ENCODE measurements around the gene RPL22.

The RPL22 gene

DNA sequence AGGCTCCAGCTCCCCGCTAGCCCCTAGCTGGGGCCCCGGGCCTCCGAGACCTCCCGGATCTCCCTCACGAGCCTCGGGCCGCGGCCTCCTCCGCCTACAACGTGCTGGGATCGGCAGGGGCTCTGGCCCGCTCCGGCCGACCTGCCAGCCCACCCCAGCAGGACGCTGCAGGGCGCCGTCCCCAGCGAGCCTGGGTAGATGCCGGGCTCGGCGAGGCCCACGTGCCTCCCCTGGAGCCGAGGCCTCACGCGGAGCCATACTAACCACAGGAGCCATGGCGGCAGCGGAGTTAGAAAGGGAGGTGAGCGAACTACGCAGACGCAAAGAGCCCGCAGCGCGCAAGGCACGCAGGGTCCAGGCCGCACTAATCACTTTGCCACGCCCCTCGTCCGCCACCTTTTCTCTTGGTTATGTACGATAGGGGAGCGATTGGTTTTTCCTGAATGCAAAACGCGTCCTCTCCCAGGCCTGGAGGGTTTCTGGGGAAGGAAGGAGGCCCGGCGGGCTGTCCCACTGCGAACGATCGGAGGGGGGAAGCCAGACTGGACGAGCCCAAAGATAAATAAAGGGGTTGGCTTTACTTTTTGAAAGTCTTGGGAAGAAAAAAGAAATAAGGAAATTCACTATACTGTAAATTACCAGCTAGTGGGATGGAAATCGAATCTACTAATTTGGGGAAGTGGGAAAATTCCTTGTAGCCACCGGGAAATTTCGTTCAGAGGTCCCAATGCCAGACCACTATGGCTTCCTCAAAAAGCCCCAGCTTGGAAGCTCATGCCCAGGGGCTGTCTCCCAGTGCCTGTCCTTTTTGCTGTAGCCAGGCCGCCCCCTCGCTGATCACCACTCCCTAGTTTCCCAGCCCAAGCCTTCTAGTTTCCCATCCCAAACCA is at the start of gene RPL22:
Gene RPL22, minus strand, starts transcription at position 298 of the 890 bp plus-strand sequence. Its CDS starts 22 bp downstream, at position 276.
- DNase-seq (ENCODE audit: low spot score), result peak; percentile 98

DNA sequence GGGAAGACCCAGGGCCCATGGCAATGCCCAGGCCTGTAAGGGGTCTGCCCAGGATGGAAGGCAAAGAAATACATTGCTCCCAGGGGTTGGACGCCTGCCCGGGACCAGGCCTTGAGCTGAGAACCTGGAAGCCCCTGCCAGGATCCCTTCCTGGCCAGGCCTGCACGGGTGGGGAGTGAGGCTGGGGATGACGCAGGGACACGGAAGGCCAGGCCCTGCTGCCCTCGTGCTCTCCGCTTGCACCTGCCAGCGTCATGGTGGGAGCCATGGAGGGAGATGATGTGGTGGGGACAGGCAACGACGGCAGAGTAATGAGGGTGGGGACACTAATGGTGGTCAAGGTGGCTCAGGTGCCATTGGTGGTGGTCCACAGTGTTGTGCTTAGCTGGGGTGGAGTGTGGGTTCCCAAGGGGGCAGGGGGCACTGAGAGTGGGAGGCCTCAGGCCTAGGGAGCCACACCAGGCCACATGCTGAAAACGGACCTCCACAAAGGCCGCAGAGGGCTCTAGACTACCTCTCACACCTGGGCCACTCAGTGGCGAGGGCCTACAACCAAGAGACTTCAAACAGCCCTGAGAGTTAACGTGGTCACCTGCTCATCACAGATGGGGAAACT is 48.9 kb upstream of the RPL22 start:
- no peak for DNase-seq (ENCODE audit: low spot score)

DNA sequence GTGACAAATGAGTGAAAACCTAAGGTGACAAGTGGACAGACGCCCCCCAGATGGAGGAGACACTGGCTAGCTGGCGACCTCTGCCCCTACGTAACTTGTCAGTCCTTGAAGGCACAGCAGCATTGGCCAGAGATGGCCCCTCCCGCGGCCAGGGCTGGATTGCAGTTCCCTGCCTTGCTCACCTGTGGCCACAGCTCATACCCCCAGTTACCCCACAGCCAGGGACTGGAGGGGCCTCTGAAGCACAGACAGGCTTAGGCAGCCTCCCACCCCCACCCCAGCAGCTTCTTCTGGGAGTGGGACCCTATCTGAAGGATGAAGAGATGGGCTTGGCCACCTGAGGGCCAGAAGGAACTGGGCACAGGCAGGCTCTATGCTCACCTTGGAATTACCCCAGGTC is 48.3 kb upstream of the RPL22 start:
- no peak for DNase-seq (ENCODE audit: low spot score)

DNA sequence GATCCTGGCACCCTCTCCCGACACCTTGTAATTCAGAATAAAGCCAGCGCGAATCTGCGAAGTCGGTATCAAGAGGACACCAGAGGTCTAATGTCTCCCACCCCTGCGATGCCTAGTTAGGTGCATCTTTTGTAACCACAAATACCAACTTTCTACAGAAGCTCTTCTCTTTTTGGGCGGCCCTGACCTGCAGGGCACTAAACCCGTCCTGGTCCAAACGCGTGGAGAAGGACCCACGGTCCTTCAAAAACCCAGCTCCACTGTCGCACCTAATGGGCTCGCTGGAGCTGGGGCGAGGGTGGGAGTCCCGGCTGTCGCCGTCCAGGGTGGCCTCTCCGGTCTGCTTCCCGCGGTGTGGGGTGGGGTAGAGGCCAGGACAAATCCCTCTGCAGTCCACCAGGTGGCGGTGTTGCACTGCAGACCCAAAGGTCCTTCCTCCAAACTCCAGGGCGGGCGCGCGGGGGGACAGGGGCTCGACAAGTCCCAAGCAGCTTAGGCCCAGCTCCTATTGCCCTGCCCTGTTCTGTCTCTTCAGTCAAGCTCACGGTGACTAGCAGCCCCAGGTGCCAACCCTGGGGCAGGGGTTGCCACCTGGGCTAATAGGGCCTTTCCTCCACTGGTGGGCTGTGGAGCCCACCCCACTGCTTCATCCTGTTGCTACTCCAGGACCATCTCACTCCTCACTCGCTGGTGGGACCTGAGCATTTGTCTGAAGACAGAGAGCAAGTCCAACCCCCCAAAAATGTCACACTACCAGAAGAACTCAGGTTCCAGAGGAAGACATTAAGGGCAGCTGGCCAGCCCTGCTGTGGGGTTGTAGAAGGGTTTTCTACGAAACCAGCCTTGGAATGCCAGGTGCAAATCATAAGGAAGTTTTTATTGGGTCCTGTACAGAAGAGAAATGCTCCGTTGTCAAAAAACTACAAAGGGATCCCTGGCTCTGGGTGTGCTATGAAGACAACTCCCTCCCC is 47.4 kb upstream of the RPL22 start:
- peak; percentile 86 for DNase-seq (ENCODE audit: low spot score)

DNA sequence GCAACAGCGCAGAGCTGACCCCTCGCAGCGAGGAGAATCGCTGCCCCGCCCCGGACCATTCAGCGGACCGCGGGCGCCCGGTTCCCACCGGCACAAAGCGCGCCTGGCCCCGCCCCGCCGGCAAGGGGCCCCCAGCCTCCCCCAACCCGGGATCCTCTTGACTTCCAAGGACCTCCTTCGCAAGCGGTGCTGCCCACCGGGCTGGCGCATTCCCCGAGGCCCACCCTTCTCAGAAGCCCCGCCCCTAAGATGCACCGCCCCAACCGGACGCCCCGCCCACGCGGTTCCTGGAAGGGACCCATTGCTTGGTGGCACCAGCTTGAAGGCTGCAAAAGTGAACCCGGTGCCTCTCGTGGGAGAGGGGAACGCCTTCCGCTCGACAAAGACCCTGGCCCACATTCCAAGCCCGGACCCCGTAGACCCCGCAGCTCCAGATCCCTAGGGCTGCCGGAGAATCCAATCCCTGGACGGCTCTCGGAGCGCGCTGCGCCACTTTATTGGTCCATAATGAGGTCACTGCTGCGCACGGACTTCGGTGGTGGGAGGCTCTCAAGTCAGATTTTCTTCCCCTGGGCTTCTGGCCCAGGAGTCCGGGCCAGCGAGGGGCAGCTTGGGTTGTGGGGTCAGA is 46.6 kb upstream of the RPL22 start:
- peak; percentile 31 for DNase-seq (ENCODE audit: low spot score)

DNA sequence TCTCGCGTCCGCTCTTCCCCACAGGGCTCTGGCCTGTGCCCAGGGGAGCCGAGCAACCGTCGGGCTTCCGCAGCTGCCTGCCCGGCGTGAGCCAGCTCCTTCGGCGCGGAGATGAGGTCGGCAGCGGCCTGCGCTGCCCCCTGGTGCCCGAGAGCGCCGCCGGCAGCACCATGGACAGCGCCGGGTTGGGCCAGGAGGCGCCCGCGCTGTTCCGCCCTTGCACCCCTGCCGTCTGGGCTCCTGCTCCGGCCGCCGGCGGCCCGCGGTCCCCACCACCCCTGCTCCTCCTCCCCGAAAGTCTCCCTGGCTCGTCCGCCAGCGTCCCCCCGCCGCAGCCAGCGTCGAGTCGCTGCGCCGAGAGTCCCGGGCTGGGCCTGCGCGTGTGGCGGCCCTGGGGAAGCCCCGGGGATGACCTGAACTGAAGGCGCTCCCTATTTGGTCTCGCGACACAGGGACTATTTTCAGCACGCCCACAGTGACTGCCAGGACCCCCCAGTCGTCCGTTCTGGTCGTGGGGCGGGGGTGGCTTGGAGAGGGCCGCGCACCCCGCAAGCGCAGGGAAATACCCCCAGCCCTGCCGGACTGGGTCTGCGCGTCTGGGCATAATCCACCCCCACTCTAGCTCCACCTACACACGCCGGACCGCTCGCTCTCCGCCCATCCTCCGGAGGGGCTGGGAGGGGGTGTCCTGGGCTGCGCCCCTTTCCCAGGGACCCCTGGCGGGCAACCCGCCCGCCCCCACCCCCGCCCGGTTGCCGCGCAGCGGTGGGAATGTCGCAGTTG is 45.9 kb upstream of the RPL22 start:
- DNase-seq (ENCODE audit: low spot score), result peak; percentile 93

DNA sequence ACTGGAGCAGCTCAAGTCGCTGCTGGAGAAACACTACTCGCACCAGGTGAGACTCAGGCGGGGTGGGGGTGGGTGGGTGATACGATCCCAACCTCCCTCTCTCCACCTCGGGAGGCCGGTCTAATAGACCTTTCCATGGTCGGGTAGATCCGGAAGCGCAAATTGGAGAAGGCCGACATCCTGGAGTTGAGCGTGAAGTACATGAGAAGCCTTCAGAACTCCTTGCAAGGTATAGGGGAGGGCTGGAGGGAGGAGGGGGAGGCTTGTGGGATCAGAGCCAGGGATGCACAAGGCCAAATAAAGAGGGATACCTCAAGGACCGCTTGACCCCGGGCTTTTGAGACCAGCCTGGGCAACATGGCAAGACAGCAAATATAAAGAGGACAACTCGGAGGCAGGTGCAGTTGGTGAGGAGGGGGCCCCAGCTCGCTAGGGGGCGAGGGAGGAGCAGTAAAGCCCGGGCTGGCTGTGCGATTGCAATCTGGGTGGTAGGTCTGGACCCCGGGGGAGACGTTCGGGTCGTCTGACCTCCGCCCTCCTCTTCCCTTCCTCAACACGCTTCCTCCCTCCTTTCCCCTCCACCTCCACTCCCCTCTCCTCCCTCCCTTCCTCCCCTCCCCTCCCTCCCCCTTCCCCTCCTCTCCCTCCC is 45.1 kb upstream of the RPL22 start:
- DNase-seq (ENCODE audit: low spot score), result no peak

DNA sequence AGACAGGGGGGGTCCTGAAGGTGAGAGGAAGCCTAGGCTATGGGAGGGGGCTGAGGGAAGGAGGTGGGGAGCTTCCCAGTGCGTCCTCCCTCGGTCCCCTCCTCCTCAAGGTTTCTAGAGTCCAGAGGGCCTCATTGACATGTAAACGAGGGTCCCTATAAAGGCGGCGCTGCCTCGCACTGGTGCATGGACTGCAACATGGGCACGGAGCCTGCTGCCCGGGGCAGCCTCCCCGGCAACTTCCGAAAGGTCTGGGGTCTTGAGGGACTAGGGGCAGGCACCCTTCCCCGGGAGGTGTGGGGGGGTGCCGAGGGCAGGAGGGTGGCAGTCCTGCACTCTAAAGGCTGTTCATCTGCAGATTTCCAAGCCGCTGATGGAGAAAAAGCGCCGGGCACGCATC is 44.6 kb upstream of the RPL22 start, which contains the start of gene HES3:
Gene HES3, plus strand, starts transcription at position 187 of the 400 bp plus-strand sequence. Its CDS starts 187 bp downstream, at position 374.
- DNase-seq (ENCODE audit: low spot score), result no peak

DNA sequence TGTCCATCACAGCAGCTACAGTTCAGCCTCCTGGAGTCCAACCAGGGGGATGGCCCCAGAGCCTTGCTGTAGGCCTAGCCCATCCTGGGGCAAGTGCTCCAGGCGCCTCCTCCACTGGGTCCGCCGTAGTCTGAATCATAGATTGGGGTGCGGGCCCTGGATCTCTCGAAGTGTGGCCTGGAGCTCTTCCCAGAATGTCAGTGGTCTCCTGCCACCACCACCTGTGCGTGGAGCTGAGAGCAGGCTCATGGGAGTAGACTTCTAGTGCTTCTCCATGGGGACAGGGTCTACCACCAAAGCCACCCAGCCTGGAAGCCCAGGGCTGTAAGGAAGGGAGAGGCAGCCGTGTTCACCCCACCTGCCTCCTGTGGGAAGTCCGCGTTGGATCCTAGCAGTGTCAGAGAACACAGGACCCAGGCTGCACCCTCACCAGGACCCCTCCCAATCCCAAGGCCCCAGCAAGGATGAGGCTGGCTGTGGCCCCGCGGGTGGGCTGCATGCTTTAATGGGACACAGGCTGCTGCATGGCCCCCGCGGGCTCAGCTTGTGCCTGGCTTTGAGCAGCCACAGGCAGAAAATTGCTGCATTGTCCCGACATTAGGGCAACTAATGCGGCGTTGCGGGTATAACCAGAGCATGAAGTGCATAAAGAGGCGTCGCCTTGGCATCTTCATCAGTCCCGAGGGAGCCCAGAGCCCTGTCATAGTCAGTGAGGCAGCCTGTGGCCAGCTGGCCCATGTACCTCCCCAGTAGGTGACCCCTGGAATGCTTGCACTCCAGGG is 43.8 kb upstream of the RPL22 start:
- no peak for DNase-seq (ENCODE audit: low spot score)

DNA sequence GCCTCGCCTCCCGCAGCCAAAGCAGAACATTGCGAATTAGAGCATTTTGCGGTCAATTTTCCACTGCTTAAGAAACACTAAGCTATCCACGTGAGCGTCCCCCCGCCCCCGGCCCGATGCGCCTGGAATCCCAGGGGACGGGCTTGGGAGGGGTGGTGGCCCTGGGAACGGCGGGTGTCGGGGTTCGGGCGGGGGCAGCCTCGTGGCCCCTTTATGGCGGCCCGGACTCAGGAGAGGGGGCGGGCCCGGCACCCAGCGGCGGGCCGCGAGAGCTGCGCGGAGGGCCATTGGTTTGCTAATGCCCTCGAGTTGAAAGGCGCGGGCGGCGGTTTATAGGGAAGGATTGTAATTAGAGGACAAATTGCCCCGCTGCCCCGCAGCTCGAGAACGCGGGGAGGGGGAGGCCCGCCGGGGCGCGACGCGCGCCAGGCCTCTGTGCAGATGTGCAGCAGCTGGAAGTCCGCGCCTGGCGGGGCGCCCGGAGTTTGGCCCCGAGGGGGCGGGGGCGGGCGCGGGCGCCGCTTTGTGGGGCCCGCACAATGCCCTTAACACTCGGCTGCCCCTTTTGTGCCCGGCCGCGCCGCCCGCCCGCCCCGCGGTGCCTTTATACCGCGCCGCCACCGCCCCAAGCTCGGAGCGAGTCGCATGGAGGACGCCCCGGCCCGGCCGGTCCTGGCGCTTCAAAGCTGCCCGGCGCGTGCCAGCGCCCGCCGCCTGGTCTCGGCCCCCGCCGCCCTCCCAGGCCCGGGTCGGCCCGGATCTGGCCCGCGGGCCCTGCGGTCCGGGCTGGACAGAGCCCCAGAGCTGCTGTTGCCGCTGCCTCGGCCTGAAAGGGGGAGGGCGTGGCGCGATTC is 42.7 kb upstream of the RPL22 start:
- peak; percentile 45 for DNase-seq (ENCODE audit: low spot score)

DNA sequence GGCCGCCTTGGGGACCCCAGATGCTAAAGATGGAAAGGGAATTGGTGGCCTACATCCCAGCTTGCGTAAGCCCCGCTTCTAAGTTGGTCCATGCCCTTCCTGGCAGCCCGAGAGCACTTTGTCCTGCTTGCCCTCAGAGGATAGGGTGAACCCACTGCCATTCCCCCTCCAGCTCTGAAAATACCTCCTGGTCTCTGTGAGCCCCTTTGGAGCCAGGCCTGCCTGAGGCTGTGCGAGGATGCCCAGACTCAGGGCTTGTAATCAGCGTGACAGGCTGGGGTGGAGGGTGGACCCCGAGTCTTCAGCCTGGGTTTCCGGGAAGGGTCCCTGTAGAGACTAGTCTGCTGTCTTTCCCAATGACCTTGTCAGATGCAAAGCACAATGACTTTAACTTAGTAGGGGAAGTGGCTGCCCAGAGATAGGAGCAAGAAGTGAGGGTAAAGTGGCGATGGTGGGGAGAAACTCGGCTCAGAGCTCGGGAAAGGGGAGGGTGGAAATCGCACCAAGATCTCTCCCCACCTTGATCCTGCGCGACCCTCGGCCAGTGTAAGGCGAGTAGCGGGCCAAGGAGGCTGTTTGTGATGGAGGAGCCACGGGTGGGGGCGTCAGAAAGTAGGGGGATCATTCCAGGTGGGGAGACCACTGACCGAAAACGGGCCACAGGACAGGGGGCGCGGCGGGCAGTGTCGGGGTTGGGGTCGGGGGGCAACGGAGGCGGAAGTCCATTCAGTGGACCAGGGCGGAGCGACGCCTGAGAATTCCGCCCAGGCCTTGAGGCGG is 41.9 kb upstream of the RPL22 start:
- no peak for DNase-seq (ENCODE audit: low spot score)

DNA sequence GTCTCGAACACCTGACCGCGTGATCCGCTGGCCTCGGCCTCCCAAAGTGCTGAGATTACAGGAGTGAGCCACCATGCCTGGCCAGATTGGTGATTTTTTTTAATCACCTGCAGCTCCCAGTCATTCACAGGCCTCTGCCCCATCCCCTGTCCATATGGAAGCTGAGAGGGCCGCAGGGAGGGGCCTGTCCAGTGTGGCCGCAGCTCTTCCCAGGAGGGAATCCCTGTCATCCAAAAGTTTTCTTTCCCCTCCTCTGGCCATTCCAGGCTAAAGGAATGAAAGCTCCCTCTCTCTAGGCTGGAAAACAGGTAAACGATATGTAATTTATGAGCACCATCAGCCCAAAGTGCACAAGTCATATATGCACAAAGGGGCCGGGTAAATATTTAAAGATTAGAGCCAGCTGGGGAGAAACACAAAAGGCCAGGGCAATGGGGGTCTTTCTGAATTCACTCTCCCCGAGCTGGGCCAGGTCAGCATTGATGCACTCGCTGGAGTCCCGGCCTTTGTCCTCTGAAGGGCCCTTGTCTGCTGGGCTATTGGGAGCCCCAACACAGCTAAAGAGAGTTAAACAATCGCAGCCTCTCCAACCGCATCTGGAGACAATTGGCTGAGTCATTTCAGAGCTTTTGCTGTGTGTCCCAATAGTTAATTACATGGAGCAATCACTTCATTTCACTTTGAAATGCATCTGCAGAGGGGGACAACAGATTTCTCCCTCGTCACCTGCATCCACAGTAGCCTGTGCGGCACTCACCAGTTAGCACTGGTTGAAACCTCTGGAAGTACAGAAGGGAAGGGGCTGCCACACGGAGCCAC is 40.8 kb upstream of the RPL22 start:
- peak; percentile 69 for DNase-seq (ENCODE audit: low spot score)

DNA sequence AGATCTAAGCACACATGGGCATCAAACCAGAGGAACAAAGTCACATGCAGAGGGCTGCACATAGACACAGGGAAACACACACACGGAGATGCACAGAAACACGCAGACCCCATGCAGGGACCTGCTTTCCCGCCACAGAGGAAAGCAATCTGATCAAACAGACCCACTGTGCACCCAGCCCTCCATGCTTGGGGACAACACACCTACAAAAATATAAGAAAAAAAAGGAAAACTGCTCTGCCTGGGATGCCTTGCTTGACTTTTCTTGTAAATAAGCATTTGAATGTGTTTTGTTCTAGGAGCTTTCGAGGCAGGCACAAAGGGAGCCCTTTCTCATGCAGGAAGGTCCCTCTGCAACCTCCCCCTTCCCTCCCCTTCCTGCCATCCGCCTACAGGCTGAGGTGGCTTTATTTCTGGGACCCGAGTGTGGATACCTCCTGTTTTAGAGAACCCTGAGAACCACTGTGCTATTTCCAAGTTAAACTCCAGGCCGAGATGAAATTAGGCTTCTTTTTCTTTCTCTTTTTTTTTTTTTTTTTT is 39.9 kb upstream of the RPL22 start:
- DNase-seq (ENCODE audit: low spot score), result no peak

DNA sequence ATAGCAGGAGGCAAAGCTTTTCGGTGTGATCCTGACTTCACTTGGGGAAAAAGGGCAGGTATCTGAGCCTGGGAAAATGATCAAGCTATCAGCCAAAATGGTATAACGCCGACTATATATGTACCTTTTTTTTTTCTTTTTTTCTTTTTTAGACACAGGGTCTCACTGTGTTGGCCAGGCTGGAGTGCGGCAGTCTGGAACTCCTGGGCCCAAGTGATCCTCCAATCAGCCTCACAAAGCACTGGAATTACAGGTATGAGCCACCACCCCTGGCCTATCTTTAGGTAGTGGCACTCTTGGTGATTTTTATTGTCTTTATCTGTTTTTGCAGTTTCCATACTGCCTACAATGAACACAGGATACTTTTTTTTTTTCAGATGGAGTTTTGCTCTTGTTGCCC is 37.7 kb upstream of the RPL22 start:
- no peak for DNase-seq (ENCODE audit: low spot score)

DNA sequence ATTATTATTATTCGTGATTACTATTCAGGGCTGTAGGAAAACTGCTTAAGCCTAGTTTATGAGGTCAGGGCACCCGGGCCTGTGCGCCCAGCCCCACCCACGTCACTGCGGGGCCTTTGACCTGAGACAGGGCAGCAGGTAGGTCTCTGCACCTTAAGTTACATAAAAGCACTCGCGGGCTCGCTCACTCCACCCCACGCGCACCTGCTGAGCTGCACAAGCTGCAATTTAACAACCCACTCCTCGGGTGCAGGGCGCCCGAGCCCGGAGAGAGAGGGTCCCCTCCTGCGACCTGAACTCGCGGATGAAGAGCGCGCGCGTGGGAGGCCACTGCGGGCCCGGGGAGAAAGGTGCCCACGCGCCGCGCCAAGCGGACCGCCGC is 35.9 kb upstream of the RPL22 start:
- DNase-seq (ENCODE audit: low spot score), result no peak

DNA sequence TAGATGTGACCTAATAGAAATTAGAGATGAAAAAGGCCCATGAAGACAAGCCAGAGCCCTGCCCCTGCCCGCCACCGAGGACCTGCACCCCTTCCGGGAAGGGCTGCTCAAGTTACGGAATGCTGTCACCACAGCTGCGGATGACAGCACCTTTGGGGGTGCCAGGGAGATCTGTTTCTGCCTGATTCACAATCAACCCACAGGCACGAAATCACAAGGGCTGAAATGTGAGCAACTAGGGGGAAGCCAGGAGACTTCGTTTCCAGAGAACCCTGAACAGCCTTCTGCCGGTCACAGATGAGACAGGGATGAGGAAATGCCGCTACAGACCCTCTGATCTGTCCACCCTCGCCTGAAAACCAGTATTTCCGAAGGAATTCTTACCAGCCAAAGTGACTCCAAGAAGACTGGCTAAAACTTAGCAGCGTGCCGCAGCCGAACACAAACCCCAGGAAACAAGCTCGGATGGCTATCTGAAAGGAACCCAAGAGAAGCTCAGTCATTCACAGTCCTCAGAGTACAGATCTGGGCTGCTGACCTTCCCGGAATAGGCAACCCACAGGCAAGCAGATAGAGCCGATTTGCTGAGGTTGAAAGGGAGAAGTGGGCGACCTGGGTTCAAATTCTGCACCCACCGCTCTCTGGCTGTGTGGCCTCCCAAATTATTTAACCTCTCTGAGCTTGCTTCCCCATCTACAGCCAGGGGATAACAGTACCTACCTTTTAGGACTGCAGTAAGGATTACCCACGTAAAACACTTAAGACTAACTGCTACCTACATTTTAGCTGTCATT is 35.3 kb upstream of the RPL22 start:
- no peak for DNase-seq (ENCODE audit: low spot score)
